ENCODE data around the gene ZNF334. TPM values are rescaled to one million over a fixed set of nuclear protein-coding genes. Genes with fewer than 3 reads are reported as not detected.

Gene ZNF334
- total RNA-seq, 1 donor from 2014 or later = 19.7 TPM

DNA sequence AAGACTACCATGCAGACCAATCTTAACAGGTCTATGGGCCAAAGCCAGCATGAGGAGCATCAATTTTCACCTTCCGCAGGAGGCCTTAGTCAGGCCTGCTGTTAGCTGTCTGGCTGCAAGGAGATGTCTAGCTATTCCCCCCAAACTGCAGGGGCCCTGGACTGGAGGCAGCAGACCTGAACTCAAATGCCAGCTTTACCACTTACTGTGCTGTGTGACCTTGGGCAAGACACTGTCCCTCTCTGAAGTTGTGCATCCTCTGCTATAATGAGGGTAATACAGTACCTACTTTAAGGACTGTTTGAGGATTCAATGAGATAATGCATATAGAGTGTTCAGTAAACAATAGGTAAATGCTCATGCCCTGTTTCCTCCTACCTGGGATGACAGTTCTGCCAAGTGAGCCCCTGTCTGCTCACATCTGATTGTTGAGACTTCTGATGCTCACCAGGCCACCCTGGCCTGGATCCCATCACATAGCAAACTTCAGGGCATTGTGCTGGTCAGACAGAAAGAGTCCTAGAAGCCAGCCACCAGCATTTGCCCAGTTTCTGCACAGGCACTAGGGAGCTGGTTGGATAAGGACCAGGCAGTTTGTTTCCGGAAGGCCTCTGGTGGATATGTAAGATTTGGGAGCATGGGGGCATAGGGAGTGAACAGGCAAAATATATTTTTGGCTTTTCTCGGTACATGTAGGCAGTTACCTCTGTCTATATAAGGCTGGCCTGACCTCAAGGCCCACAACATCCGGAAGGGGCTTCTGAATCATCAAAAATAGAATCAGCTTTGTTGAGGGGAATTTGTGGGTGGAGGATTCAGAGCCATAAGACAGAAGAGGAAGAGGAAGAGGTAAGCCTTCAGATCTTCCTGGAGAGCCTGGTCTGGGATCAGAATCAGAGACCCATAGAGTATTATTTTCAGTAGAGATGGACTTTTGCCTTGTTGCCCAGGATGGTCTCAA lies 39.4 kb upstream of the ZNF334 start:
- H3K4me1 Mint-ChIP-seq (ENCODE audit: unreplicated experiment) = no peaks in the 10 kb centered on the region
- no peak overlapping the region for H3K27ac Mint-ChIP-seq
- no peak for DNase-seq (ENCODE audit: extremely low spot score, unreplicated experiment)
- H3K9me3 Mint-ChIP-seq = no peaks in the 10 kb centered on the region
- H3K4me3 Mint-ChIP-seq = no peak overlapping the region
- H3K36me3 Mint-ChIP-seq = no peaks in the 10 kb centered on the region
- peaks cover 4% of the 10 kb centered on the region for H3K27me3 Mint-ChIP-seq
- no peak for TF ChIP-seq CTCF (conservative IDR thresholded peaks at IDR 0.05)

DNA sequence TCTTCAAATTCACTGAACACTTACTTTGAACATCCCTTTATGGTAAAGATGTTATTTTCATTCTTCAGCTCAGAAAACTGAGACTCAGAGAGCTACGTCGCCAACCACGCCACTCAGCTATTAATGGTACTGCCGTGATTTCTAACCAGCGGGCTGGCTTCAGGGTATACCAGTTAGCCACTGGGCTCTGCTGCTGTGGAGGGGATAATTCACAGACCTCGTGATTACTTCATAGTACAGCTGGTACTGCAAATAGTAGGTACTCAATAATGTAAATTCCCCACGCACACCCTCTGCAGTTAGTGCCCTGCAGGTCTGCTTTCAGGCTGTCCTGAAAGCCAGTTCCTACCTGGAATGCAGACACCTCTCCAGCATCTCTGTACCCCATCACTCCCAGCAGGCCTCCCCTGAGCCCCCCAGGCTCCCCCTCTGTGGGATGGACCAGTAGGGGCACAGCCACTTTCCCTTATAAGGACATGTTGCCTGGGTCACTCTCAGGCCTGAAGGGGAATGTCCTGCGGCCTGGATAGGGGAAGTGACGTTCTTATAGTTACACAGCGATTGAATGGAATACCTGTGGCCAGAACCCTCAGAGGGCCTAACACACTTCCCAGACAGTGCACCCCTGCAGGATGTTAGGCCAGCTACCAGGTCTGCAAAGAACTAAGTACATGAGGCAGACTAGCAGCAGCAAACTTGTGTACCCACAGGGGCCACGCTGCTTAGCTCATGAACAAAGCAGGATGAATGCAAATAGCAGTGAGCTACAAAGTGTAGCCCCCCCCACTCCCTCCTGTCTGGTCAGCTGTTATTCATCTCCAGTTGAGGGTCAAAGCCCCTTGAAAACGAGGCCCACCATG lies 38.4 kb upstream of the ZNF334 start:
- Mint-ChIP-seq H3K27me3 (peaks cover 4% of the 10 kb centered on the region), H3K36me3 (no peaks in the 10 kb centered on the region), H3K4me3 (no peak overlapping the region), H3K9me3 (no peaks in the 10 kb centered on the region), H3K4me1 (ENCODE audit: unreplicated experiment) (no peaks in the 10 kb centered on the region), H3K27ac (peak overlapping the region; percentile 16)
- no peak for TF ChIP-seq CTCF (conservative IDR thresholded peaks at IDR 0.05)
- DNase-seq (ENCODE audit: extremely low spot score, unreplicated experiment) = no peak

GRCh38 chr20:46550461-46550860 lies 37.1 kb upstream of the ZNF334 start, which contains the start of gene OCSTAMP:
TSS of gene OCSTAMP (minus strand) at chr20:46550654. CDS start at chr20:46550560, 94 bp downstream.
- no peaks in the 10 kb centered on the region for H3K27me3 Mint-ChIP-seq
- TF ChIP-seq CTCF (conservative IDR thresholded peaks at IDR 0.05) = no peak
- H3K36me3 Mint-ChIP-seq = no peaks in the 10 kb centered on the region
- H3K4me3 Mint-ChIP-seq = no peak within 1 kb of the TSS
- H3K27ac Mint-ChIP-seq = no peak within 1 kb of the TSS
- no peaks in the 10 kb centered on the region for H3K4me1 Mint-ChIP-seq (ENCODE audit: unreplicated experiment)
- no peak for DNase-seq (ENCODE audit: extremely low spot score, unreplicated experiment)
- H3K9me3 Mint-ChIP-seq = no peaks in the 10 kb centered on the region

DNA sequence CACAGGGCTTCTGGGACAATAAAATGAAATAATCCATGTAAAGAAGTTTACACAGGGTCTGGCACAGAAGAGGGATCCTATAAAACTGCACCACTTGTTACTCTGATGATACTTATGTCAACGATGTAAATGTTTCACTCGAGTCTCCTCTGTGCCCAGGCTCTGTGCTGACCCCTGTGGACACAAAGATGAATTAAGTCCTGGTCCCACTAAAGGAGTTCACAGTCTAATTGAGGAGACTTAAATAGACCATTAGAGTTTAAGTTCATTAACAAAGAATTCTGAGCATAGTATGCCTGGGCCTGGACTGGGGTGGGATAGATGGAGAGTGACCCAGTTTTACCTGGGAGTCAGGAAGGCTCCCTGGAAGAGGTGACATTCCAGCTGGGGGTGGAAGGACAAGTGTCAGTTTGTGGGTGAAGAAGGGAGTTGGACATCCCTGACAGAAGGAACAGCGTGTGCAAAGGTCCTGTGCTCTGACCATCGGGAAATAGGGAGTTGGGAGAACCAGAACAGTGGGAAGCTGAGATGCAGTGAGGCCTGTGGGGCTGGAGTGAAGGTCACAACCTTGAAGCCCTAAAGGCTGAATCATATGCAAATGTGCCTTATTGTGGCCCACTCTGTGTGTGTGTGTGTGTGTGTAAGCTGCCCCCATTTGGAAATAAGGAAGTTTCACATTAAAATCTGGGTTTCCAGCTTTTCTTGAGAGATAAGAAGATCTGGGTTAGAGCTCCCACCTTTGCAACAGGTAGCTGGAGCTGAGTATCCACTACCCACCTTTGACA lies 36.0 kb upstream of the ZNF334 start:
- DNase-seq (ENCODE audit: extremely low spot score, unreplicated experiment) = no peak

More for the DNA sequence above, 36.0 kb upstream of the ZNF334 start:
- TF ChIP-seq CTCF (conservative IDR thresholded peaks at IDR 0.05) = no peak
- H3K36me3 Mint-ChIP-seq = no peaks in the 10 kb centered on the region
- H3K4me3 Mint-ChIP-seq = no peak overlapping the region
- no peaks in the 10 kb centered on the region for H3K9me3 Mint-ChIP-seq
- no peaks in the 10 kb centered on the region for H3K4me1 Mint-ChIP-seq (ENCODE audit: unreplicated experiment)
- no peaks in the 10 kb centered on the region for H3K27me3 Mint-ChIP-seq
- no peak overlapping the region for H3K27ac Mint-ChIP-seq

Measured in type B pancreatic cell (in vitro differentiated cells).